Measurements from ENCODE around the gene NXF2. TPM values are rescaled to one million over a fixed set of nuclear protein-coding genes. Genes with fewer than 3 reads are reported as not detected.

NXF2 gene
- total and polyA plus RNA-seq, 7 donors: not detected

DNA sequence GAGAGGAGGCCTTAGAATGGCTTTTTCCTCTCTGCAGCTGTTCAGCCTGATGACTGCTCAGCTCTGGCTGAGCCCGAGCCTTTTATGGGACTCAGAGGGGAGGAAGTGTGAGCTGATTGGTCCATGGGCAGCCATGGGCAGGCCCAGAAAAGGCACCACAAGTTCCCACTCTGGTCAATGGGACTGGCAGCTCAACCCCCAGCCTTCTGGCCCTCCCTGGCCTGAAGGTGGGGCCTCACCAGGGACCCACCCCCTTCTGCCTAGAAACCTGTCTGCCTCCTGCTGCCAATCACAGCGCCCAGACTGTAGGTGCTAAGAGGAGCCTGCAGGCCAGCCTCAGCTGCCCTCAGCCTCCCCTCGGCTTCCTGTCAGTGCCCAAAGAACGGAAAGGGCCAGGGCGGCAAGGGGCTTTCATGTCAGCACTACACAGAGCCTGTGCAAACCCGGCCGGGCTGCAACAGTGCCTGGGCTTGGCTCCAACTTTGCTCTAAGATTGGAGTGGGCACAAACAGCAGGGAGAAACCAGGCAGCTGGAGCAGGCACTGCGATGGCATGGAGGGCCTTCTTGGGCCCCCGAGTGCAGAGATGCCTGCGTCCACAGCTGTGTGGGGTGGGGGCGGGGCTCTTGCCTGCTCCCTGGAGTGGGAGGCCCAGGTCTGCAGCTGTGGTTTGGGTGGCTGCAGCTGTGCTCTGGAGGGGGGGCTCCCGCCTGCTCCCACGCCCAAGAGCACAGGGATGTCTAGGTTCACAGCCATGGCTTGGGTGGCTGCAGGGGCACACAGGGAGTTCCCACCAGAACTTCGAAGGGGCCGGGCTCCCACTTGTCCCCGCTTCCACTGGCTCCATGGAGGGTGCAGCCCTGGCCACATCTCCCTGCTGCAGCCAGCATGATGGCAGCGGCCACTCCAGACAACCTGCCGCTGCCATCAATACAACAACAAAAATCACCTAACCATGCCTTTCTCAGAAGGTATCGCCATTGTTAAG is 92.6 kb downstream of the NXF2 start:
- ATAC-seq: no peak
- intact Hi-C loops (cut with DNase I): no loop called here
- Histone ChIP-seq H3K4me1 (no peaks in the 10 kb centered on the region), H3K9me3 (no peaks in the 10 kb centered on the region), H3K4me3 (no peak overlapping the region), H3K36me3 (ENCODE audit: insufficient read depth in 1 of 2, low read depth in 1 of 2) (no peaks in the 10 kb centered on the region), H3K27ac (no peak overlapping the region), H3K27me3 (ENCODE audit: insufficient read depth in 3 of 3, low read length in 2 of 3) (peaks cover 0 to 20% (median 0%) of the 10 kb centered on the region in 3 donors)
- TF ChIP-seq, protein P1, sequence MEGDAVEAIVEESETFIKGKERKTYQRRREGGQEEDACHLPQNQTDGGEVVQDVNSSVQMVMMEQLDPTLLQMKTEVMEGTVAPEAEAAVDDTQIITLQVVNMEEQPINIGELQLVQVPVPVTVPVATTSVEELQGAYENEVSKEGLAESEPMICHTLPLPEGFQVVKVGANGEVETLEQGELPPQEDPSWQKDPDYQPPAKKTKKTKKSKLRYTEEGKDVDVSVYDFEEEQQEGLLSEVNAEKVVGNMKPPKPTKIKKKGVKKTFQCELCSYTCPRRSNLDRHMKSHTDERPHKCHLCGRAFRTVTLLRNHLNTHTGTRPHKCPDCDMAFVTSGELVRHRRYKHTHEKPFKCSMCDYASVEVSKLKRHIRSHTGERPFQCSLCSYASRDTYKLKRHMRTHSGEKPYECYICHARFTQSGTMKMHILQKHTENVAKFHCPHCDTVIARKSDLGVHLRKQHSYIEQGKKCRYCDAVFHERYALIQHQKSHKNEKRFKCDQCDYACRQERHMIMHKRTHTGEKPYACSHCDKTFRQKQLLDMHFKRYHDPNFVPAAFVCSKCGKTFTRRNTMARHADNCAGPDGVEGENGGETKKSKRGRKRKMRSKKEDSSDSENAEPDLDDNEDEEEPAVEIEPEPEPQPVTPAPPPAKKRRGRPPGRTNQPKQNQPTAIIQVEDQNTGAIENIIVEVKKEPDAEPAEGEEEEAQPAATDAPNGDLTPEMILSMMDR (IDR thresholded peaks at IDR 0.05): no peak
- DNase-seq: no peak
- 53 to 71% (median 63%) methylated on average over 13 to 19 of the region's 19 CpGs for WGBS, 3 donors

DNA sequence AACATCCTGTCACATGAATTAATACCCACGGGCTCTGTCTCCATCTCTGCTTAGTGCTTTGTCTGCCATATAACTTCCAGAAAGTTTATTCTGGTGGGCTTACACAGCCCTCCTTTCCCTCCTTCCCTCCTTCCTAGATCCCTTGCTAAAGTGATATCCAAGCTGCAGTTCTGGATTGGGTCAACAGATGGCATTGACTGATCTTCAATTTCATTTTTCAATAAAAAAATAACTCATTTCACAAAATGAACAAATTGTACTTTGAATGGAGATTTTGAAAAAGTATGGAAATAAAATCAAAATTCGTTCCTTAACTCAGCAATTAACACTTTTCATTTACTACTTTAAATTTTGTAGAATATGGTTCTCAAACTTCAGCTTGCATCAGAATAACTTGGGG is 94.9 kb downstream of the NXF2 start:
- 13 to 43% (median 32%) methylated on average over 2 of the region's 2 CpGs for WGBS, 3 donors
- H3K36me3 ChIP-seq (ENCODE audit: insufficient read depth in 1 of 2, low read depth in 1 of 2): no peaks in the 10 kb centered on the region
- intact Hi-C loops (cut with DNase I): no loop called here
- H3K4me3 ChIP-seq: no peak overlapping the region
- no peaks in the 10 kb centered on the region for H3K9me3 ChIP-seq
- H3K27ac ChIP-seq: no peak overlapping the region
- H3K4me1 ChIP-seq: no peaks in the 10 kb centered on the region
- TF ChIP-seq, protein P1 (IDR thresholded peaks at IDR 0.05): no peak
- H3K27me3 ChIP-seq (ENCODE audit: insufficient read depth in 3 of 3, low read length in 2 of 3): peaks cover 0 to 20% (median 0%) of the 10 kb centered on the region in 3 donors
- DNase-seq (no peak), ATAC-seq (no peak)

DNA sequence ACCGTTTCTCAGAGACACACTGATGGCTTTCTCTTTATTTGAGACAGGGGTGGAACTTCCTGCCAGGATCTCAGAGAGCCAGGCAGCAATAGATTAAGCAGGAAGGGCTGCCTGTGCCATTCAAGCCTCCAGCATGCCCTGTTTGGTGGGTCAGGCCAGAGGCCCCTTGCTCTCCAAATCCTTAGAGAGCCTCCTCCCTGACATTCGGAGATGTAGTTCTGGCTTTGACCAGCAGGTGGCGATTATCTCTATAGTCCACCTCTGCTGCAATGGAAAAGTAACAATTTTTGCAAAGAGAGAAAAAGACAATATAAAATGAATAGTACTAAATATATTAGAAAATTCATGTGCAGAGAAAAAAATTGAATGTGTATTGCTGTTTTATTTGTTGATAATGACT is 98.9 kb downstream of the NXF2 start:
- TF ChIP-seq, protein P1 (IDR thresholded peaks at IDR 0.05): peak; percentile 77
- Histone ChIP-seq H3K4me1 (no peaks in the 10 kb centered on the region), H3K36me3 (ENCODE audit: insufficient read depth in 1 of 2, low read depth in 1 of 2) (no peaks in the 10 kb centered on the region), H3K27ac (no peak overlapping the region), H3K4me3 (no peak overlapping the region), H3K27me3 (ENCODE audit: insufficient read depth in 3 of 3, low read length in 2 of 3) (peaks cover 0 to 5% (median 0%) of the 10 kb centered on the region in 3 donors), H3K9me3 (no peaks in the 10 kb centered on the region)
- 28 to 33% (median 30%) methylated on average over 3 of the region's 3 CpGs for WGBS, 3 donors
- DNase-seq (peak; percentile 42 to 57), ATAC-seq (no peak)
- intact Hi-C loops (cut with DNase I): no loop called here

Other genes starting within 250 kb of the NXF2 start
- under 1 TPM in 1 of 4 donors, not detected in 3; 0.34 TPM for gene TCEAL2, start 121.5 kb upstream of the NXF2 start, total RNA-seq
- gene TCEAL2, start 121.5 kb upstream of the NXF2 start, polyA plus RNA-seq: under 1 TPM; 0.22 to 0.32 (median 0.30) TPM
- not detected for gene TCEAL6, start 104.7 kb upstream of the NXF2 start, total RNA-seq
- gene TCEAL6, start 104.7 kb upstream of the NXF2 start, polyA plus RNA-seq: not detected
- under 1 TPM in 1 of 4 donors, not detected in 3; 0.42 TPM for gene BEX5, start 91.2 kb upstream of the NXF2 start, total RNA-seq
- gene BEX5, start 91.2 kb upstream of the NXF2 start, polyA plus RNA-seq: under 1 TPM; 0.09 to 0.20 (median 0.19) TPM
- not detected for gene TCP11X1, start 31.9 kb upstream of the NXF2 start, total RNA-seq
- gene TCP11X1, start 31.9 kb upstream of the NXF2 start, polyA plus RNA-seq: not detected
- gene NXF2B, start 192.8 kb downstream of the NXF2 start, total RNA-seq: not detected
- gene NXF2B, start 192.8 kb downstream of the NXF2 start, polyA plus RNA-seq: not detected
- not detected for gene TCP11X2, start 224.6 kb downstream of the NXF2 start, total RNA-seq
- not detected for gene TCP11X2, start 224.6 kb downstream of the NXF2 start, polyA plus RNA-seq

All from psoas muscle (tissue), 8 donors.